ENCODE results near the gene SYTL2.
"Not testable (repeated sequence)": the region's sequence is repeated elsewhere in the genome, so short reads cannot be mapped to it uniquely, and the experiment has no call there.

The SYTL2 gene

DNA sequence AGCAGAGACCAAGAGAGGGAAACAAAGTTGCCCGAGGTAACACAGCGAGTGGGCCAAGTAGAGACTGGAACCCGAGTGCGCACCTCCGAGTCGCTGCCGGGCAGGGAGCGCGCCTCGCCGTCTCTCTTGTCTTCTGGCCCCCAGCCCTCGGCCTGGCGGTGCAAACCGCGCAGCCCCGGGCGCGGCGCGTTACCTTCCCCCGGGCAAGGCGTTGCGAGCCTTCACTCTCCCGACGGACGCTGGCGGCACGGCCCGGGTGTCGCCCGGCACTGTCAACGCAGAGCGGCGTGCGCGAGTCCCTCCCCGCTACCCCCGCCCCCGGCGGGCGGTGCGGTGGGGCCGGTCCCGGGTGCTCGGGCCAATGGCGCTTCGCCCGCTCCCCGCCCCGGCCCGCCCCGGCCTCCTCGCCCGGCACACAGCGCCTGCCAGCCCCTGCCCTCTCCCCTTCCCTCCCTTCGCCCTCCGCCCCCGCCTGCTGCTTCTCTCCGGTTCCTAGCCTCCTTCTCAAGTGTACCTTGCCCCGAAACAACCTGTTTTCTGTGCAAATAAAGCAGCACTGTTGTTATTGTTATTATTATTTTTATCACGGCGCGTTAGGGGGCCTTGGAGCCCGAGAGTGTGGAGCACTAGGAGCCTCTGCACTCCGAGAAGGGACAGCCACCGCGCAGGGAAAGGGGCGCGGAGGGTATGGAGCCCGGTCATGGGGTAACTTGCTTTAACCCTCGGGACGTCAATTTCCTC lies at the start of gene SYTL2:
Gene SYTL2, minus strand, starts transcription at position 271 of the 741 bp plus-strand sequence. CDS start 53,416 bp downstream, outside the sequence.
- peak within 1 kb of the TSS; percentile 62 for H3K4me3 ChIP-seq (ENCODE audit: low read depth, low read length)

GRCh38 chr11:85859541-85859940 lies 48.6 kb upstream of the SYTL2 start:
- not testable (repeated sequence) for H3K4me3 ChIP-seq (ENCODE audit: low read depth, low read length)

GRCh38 chr11:85857098-85857497 lies 46.2 kb upstream of the SYTL2 start:
- H3K4me3 ChIP-seq (ENCODE audit: low read depth, low read length): no peak overlapping the region

DNA sequence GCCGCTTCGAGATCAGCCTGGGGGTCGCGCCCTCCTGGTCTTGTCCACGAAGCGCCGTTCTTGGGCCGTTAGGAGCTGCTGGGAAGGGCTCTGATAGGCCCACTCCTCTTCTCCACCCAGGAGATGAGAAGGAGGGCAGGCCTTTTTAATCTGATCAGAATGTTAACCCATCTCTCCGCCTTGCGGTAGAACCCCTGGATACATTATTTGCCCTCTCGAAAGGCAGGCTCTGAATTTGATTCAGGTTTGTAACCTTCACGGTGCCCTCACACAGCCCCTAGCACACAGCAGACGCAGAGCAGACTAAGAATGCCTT lies 44.4 kb upstream of the SYTL2 start, which contains the start of gene CCDC83:
Gene CCDC83, plus strand, starts transcription at position 43 of the 316 bp plus-strand sequence. CDS start 9,741 bp downstream, outside the sequence.
- peak within 1 kb of the TSS; percentile 56 for H3K4me3 ChIP-seq (ENCODE audit: low read depth, low read length)

GRCh38 chr11:85854557-85855340 lies 43.8 kb upstream of the SYTL2 start:
- H3K4me3 ChIP-seq (ENCODE audit: low read depth, low read length): peak overlapping the region; percentile 56

DNA sequence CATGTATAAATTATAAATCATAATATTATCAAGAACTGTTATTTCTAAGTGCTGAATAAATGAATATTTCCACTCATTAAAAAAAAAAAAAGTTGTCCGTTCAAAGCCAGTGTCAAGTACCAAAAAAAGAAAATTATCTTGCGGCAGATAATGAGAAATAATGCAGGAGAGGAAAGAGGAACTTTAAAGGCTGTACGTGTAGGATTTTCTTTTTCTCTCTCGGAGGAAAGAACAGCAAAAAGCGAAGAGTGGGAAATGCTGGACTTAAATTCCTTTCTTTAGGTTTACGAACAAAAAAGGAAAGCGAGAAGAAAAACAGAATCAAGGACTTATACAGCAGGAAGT lies 43.2 kb upstream of the SYTL2 start:
- H3K4me3 ChIP-seq (ENCODE audit: low read depth, low read length): peak overlapping the region; percentile 56

DNA sequence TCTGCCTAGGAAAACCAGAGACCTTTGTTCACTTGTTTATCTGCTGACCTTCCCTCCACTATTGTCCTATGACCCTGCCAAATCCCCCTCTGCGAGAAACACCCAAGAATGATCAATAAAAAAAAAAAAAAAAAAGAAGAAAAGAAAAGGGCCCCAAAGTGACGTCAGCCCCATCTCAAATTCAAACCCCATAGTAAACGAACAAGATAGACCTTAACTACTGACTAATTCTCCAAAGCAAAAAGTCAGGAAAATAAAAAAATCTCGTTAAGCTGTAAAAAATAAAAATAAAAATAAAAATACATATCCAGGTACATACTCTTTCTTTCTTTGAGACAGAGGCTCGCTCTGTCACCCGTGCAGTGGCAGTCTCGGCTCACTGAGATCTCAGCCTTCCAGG lies 42.6 kb upstream of the SYTL2 start:
- not testable (repeated sequence) for H3K4me3 ChIP-seq (ENCODE audit: low read depth, low read length)

DNA sequence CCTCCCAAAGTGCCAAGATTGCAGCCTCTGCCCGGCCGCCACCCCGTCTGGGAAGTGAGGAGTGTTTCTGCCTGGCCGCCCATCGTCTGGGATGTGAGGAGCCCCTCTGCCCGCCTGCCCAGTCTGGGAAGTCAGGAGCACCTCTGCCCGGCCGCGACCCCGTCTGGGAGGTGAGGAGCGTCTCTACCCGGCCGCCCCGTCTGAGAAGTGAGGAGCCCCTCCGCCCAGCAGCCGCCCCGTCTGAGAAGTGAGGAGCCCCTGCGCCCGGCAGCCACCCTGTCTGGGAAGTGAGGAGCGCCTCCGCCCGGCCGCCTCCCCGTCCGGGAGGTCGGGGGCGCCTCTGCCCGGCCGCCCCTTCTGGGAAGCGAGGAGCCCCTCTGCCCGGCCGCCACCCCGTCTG lies 41.8 kb upstream of the SYTL2 start:
- not testable (repeated sequence) for H3K4me3 ChIP-seq (ENCODE audit: low read depth, low read length)

GRCh38 chr11:85848556-85848955 lies 37.6 kb upstream of the SYTL2 start:
- H3K4me3 ChIP-seq (ENCODE audit: low read depth, low read length): no peak overlapping the region

DNA sequence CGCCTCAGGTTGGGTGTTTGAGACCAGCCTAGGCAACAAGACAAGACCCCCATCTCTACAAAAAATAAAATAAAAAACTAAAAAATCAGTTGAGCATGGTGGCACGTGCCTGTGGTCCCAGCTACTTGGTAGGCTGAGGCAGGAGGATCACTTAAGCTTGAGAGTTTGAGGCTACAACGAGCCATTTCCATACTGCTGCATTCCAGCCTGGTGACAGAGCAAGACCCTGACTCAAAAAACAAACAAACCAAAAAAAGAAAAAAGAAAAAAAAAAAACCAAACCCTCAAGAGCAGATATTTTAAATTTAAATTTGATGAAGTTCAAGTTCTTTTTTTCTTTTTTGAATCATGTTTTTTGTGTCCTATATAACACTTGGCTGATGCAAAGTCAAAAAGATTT lies 37.1 kb upstream of the SYTL2 start:
- no peak overlapping the region for H3K4me3 ChIP-seq (ENCODE audit: low read depth, low read length)

DNA sequence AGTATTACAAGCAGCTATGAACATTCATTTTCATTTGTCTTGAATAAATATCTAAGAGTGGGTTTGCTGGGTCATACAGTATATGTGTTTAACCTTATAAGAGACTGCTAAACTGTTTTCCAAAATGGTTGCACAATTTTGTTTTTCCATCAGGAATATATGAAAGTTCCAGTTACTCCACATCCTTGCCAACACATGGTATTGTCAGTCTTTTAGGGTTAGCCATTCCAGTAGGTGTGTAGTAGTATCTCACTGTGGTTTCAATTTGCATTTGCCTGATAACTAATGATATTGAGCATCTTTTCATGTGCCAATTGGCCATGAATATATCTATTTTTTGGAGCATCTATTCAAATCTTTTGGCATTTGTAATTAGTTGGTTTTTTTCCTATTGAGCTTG lies 36.5 kb upstream of the SYTL2 start:
- H3K4me3 ChIP-seq (ENCODE audit: low read depth, low read length): no peak overlapping the region

- no peak overlapping the region for H3K4me3 ChIP-seq (ENCODE audit: low read depth, low read length)
Measured at GRCh38 chr11:85845124-85845631, 34.2 kb upstream of the SYTL2 start.

DNA sequence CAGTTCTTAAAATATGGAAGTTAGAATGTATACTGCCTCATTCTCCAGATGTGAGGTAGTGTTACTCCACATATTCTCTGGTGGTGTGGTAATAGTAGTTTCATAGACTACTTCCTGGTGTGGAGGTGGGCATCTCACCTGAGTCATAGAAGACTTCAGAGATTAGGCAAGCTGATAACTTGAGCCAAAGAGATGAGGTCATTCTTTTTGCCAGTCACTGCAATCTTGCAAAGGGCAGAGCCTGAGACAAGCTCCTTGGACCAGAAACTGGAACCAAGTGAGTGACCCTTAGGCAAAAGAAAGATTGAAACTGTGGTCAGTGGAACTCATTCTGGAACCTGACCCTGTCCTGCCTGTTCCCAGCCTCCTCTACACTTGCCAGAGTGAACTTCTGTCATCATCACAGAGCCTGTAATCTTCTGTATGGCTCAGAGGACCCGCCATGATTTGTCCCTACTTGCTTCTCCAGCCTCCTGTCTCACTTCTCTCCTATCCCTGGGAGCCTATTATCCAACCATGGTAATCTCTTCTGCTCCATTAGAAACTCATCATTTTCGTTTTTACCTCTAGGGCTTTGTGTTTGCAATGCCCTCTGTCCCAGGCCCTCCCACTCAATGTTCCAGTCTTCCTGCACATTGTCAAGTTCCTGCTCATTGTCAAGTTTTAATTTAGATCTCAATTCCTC lies 33.6 kb upstream of the SYTL2 start:
- H3K4me3 ChIP-seq (ENCODE audit: low read depth, low read length): no peak overlapping the region

DNA sequence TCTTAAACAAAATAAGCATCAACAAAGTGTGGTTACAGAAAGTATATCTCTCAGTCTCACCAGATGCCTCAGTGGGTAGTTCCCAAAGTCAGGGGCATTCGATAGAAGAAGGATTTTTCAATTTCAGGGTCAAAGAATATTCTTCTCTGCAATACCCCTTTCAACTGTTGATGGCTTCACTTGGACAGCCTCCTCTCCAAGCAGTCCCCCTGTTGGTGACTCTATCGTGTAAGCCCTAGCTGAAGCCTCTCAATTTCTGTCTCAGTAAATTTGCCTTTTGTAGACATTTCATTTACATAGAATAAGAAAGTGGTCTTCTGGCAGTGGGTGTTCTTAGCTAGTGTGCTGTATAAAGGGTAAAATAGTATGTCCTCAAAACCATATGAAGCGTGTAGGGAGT lies 33.0 kb upstream of the SYTL2 start:
- no peak overlapping the region for H3K4me3 ChIP-seq (ENCODE audit: low read depth, low read length)

- not testable (repeated sequence) for H3K4me3 ChIP-seq (ENCODE audit: low read depth, low read length)
Measured at GRCh38 chr11:85840932-85841331, 30.0 kb upstream of the SYTL2 start.

DNA sequence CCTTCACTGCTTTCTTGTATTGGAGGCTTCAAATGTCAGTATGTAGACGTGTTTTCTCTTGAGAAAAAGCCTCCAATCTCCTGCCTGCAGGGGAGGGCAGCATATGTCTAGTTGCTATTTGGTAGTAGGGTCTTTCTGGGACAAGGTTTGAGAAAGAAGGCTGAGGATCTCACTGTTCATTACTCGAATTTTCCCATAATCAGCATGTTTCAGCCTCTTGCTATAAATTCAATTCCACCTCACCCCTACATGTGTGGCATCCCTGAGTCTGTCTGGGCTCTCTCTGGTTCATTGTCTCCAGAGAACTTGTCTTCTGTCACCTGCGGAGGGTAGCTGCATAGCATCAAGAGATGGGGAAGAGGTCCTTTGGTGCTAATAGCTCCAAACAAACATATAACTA lies 24.8 kb upstream of the SYTL2 start:
- no peak overlapping the region for H3K4me3 ChIP-seq (ENCODE audit: low read depth, low read length)

- no peak overlapping the region for H3K4me3 ChIP-seq (ENCODE audit: low read depth, low read length)
Measured at GRCh38 chr11:85835263-85835662, 24.3 kb upstream of the SYTL2 start.

GRCh38 chr11:85831050-85831449 lies 20.1 kb upstream of the SYTL2 start:
- no peak overlapping the region for H3K4me3 ChIP-seq (ENCODE audit: low read depth, low read length)

DNA sequence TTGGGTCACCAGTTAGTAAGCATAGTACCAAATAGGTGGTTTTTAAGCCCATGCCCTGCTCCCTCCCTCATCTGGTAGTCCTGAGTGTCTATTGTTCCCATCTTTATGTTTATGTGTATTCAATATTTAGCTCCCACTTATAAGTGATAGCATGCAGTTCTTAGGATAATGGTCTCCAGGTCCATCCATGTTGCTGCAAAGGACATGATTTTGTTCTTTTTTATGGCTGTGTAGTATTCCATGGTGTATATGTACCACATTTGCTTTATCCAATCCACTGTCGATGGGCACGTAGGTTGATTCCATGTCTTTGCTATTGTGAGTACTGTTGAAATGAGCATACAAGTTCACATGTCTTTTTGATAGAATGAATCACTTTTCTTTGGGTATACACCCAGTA lies 18.2 kb upstream of the SYTL2 start:
- H3K4me3 ChIP-seq (ENCODE audit: low read depth, low read length): no peak overlapping the region

- no peak overlapping the region for H3K4me3 ChIP-seq (ENCODE audit: low read depth, low read length)
Measured at GRCh38 chr11:85828640-85828978, 17.7 kb upstream of the SYTL2 start.

DNA sequence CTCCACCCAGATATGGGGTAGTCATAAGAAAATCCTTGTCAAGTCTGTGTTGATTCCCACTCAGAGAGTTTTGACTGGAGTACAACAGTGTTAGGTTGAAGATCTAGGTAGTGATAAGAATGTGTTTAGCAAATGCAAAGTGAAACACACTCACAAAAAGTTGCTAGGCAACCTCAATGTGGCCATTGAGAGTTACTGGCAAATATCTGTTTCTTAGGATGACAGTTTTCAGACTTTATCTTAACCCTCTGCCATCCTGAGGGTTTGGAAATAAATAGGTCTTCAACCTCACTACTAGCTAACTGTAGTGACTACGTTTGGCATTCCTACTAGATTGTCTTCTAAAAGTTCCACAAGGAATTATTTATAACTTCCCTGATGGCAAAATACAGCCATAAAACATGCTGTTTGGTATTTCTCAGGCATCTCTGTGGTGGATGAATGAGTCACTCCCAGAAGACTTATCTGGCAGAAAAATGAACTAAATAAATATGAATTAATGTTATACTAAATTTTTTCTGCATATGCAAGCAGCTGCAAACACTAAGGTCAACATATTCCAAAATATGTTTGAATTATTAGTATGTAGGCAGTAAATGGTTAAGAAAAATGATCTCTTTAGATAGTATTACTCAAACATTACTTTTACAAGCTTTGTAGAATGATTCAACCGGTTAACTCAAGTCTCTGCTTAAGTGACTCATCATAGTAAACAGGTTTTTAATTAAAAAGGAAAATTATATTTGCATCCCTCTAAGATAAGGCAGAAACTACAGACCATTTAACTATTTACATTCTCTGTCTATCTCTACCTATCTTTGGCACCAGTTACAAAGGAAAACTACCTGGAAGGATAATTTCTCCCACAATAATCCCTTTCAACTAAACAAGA lies 17.1 kb upstream of the SYTL2 start:
- no peak overlapping the region for H3K4me3 ChIP-seq (ENCODE audit: low read depth, low read length)

Measured in iPS-11a (cell line).